Measurements from ENCODE around the gene CCL11. TPM values are rescaled to one million over a fixed set of nuclear protein-coding genes. Genes with fewer than 3 reads are reported as not detected.

Gene CCL11
- total RNA-seq, 1 donor from 2014 or later, result 0.98 TPM

- no peaks in the 10 kb centered on the region for H3K36me3 ChIP-seq
- ATAC-seq (no peak), DNase-seq (no peak)
- no peaks in the 10 kb centered on the region for H3K27me3 ChIP-seq
- H3K27ac ChIP-seq, result peak overlapping the region; percentile 59
- intact Hi-C loops (cut with DNase I), result no loop called here
- no peaks in the 10 kb centered on the region for H3K9me3 ChIP-seq
- H3K4me3 ChIP-seq, result no peak overlapping the region
- H3K4me1 ChIP-seq, result peaks cover 60% of the 10 kb centered on the region
- TF ChIP-seq CTCF (IDR thresholded peaks at IDR 0.05), result no peak
These were observed 36.5 kb upstream of the CCL11 start for GRCh38 chr17:34249061-34249460.

GRCh38 chr17:34249478-34249877 lies 36.1 kb upstream of the CCL11 start:
- Histone ChIP-seq H3K27ac (peak overlapping the region; percentile 59), H3K27me3 (no peaks in the 10 kb centered on the region), H3K4me3 (no peak overlapping the region), H3K36me3 (no peaks in the 10 kb centered on the region), H3K4me1 (peaks cover 65% of the 10 kb centered on the region), H3K9me3 (no peaks in the 10 kb centered on the region)
- TF ChIP-seq CTCF (IDR thresholded peaks at IDR 0.05), result no peak
- intact Hi-C loops (cut with DNase I), result no loop called here
- ATAC-seq, result peak; percentile 6
- DNase-seq, result no peak

- Histone ChIP-seq H3K4me3 (no peak overlapping the region), H3K27me3 (no peaks in the 10 kb centered on the region), H3K9me3 (no peaks in the 10 kb centered on the region), H3K27ac (no peak overlapping the region), H3K36me3 (no peaks in the 10 kb centered on the region), H3K4me1 (peaks cover 75% of the 10 kb centered on the region)
- TF ChIP-seq CTCF (IDR thresholded peaks at IDR 0.05), result no peak
- DNase-seq, result no peak
- intact Hi-C loops (cut with DNase I), result no loop called here
- ATAC-seq, result no peak
These were observed 34.4 kb upstream of the CCL11 start for GRCh38 chr17:34251186-34251585.

GRCh38 chr17:34252095-34252443 lies 33.5 kb upstream of the CCL11 start:
- Histone ChIP-seq H3K27me3 (no peaks in the 10 kb centered on the region), H3K36me3 (no peaks in the 10 kb centered on the region), H3K27ac (peak overlapping the region; percentile 59), H3K9me3 (no peaks in the 10 kb centered on the region), H3K4me1 (peaks cover 75% of the 10 kb centered on the region), H3K4me3 (no peak overlapping the region)
- peak; percentile 60 for ATAC-seq
- TF ChIP-seq CTCF (IDR thresholded peaks at IDR 0.05), result no peak
- DNase-seq, result no peak
- intact Hi-C loops (cut with DNase I), result no loop called here

- Histone ChIP-seq H3K36me3 (no peaks in the 10 kb centered on the region), H3K4me3 (no peak overlapping the region), H3K4me1 (peaks cover 75% of the 10 kb centered on the region), H3K27me3 (no peaks in the 10 kb centered on the region), H3K27ac (peak overlapping the region; percentile 59), H3K9me3 (no peaks in the 10 kb centered on the region)
- ATAC-seq (peak; percentile 77), DNase-seq (peak; percentile 91)
- TF ChIP-seq CTCF (IDR thresholded peaks at IDR 0.05), result no peak
- intact Hi-C loops (cut with DNase I), result no loop called here
These were observed 33.0 kb upstream of the CCL11 start for GRCh38 chr17:34252444-34253138.

- Histone ChIP-seq H3K9me3 (no peaks in the 10 kb centered on the region), H3K4me1 (peaks cover 75% of the 10 kb centered on the region), H3K27me3 (no peaks in the 10 kb centered on the region), H3K4me3 (no peak overlapping the region), H3K36me3 (no peaks in the 10 kb centered on the region), H3K27ac (peak overlapping the region; percentile 59)
- intact Hi-C loops (cut with DNase I), result no loop called here
- TF ChIP-seq CTCF (IDR thresholded peaks at IDR 0.05), result no peak
- no peak for DNase-seq
- ATAC-seq, result no peak
These were observed 32.4 kb upstream of the CCL11 start for GRCh38 chr17:34253139-34253525.
